NCI-H146 treated with DMSO at 0.1 percent for 48 hours (cell line): ENCODE results near the gene TSPAN4.
A peak's percentile ranks its signal among the peaks of the same experiment; 100 is the strongest.

Experiments
- DNase-seq: peaks from one replicate; lab custom pipeline; 2025; ENCODE audit not compliant: unreplicated experiment; lab: John Stamatoyannopoulos, UW

The TSPAN4 gene

DNA sequence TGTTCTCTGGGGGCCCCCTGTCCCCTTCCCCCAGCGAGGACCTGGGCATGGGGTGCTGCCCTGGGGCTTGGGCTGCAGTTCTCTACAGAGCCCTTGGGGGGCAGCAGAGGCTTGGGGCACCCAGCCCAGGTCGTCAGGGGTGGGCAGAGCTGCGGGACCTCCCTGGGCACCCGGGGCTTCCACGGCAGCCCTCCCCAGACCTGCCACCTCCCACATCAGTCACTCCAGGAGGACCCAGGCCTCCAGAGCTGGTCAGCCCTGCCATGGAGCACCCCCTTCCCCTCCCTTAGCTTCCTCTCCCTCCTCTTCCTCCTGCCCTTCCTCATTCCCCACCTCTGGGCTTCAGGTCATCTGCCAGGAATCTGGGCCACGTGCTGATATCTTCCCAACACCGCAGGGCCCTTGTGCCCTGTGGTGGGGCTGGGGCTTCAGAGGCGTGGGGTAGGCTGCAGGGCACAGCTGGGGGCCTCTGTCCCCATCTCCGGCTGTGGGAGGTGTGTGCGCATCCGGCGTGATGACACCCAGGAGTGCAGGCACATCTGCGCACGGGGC lies 5.8 kb downstream of the TSPAN4 start:
- no peak for DNase-seq

DNA sequence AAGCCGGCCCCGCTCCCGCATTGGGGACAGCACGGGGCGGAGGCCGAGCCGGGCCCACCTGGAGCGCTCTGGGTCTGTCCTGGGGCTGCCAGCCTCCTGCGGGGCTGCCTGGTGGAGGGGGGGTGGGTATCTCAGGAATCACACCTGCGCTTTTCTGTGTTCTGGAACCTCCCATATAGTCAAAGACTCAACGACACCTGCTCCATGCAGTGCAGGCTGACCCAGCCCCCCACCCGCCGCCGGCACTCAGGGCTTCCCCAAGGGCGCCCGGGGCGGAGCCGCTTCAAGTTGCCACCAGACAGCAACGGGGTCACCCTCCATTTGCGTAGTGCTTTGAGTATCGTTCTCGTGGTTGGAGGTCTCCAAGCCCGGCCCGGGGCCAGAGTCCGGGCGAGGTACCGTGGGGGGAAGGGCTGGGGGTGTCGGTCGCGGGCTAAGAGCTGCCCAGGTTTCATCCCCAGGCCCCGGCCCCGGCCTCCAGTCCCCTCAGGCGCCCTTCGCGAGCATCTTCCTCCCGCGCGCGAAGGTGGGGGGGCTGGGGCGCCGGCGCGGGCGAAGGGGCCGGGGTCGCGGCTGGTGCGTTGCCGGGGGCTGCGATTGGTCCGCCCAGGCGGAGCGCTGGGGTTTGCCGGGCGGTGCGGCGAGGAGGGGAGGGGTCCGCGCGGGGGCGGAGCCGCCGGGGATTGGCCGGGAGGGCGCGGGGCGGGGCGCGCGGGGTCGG lies 6.6 kb downstream of the TSPAN4 start:
- peak; percentile 35 for DNase-seq

DNA sequence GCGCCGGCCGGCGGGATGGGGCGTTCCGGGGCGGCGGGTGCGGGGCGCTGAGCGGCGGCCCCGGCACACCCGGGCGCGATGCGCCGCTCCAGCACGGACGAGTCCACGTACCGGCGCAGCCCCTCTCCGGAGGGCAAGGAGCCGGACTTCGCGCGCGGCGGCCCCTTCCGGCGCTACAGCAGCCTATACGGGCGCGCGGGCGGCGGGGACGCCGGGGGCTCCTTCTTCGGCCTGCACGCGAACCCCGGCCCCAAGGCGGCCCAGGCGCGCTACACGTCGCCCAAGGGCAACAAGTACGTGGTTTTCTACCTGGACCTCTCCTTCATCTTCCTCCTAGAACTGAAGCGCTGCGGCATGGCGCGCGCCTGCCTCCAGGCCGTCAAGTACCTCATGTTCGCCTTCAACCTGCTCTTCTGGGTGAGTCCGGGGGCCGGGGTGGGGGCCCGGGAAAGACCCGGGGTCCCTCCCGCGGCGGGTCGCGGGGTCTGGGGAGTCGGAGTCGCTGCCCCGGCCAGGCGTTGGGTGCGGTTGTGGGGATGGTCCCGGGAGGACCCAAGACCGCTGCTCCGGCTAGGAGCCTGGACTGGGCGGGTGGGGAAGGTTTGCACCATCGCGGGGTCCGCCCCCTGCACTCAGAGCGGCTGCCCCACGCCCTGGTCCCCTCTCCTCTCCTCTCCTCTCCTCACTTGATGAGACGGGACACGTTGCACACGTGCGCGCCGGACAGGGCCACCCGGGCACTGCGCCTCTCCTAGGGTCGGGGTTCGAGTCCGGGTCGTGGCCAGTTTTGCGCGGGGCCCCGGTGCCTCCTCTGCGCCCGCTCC lies 7.5 kb downstream of the TSPAN4 start:
- no peak for DNase-seq

DNA sequence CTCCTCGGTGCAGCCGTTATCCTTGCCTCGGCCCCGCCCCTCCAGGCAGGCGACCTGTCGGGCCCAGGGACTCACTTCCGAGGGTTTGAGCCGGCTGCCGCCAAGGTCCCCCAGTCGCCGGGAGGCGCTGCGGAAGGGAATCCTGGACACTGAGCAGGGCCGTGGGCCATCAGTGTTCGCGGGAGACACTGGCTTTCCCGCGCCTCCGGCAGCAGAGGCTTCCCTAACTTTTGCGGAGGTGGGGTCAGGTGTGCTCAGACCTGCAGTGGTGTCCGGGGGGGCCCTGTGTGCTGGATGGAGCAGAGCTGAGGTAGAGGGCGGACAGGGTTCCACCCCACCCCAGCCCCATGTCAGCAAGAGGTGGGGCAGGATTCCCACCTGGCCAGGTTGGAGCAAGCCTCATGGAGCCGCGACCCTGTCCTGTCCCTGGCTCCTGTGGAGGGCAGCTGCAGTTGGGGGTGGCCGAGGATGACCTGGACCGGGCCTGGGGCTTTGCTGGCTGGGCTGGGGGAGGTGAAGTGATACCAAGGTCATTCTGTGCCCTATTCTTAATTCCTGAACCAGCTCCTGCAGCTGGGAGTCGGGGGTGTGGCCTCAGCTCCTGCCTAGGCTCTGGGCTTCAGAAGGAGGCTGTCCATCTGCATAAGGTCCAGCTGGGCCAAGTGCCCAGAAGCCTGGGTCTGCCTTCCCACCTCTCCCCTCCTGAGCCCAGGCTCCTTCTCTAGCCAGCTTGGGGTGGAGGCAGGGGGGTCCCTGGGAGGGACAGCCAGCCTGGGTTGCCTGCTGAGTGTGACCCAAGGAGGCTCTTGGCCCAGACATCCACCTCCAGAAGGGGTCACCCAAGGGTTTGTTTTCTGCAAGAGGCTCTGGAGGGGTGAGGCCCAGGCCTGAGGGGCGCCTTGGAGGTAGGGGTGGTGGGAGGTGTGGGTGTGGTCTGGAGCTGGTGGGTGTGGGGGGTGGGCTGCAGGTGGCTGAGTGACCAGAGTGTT lies 8.4 kb downstream of the TSPAN4 start:
- no peak for DNase-seq

DNA sequence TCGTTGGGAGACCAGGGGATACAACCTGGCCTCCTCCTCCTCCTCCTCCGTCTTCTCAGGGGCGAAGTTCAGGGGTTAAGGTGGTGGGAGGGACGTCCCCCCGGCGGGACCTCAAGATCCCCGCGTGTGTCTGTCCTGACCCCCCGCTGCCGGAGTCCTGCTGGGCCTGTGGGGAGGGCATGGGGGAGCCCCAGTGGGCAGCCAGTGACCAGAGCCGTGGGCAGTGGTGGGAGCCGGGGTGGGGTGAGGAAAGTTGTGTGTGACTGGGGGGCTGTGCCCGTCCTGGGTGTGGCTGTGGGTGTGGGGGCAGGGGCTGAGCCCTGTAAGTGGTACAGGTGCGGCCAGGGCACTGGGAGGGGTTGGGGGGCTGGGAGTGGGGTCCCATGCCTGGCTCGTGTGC lies 10.1 kb downstream of the TSPAN4 start:
- no peak for DNase-seq

DNA sequence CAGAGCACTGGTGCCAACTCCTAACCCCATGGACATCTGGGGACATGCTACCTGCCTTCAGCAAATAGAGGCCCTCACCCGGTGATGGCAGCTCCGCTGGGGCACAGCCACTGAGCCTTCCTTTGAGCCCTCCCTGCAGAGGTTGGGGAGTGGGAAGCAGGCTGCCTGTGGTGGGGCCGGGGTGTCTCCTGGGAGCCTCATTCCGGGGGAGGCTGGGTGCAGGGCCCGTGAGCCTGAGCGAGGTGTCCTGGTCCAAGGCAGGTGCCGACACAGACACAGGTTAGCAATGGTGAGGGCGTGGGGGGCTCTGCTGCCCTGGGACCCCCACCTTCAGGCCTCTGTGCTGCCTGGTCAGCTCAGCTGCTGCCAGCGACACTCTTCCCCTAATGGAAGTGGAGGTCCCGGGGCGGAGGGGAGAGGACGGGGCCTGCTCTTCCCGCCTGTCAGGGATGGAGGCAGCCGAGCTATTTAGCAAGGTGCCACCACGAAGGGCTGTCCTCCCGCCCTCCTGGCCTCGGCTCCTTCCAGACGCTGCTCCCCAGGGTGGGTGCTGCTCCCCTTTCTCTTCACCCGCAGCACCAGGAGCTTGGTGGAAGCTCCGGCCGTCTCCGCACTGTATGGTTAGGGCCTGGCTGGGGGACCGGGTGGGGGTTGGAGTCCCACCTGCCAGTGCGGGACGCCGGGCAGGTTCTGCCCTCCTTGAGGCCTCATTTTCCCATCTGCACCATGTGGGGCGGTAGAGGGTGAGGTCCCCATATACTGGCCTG lies 11.2 kb downstream of the TSPAN4 start:
- DNase-seq: no peak

DNA sequence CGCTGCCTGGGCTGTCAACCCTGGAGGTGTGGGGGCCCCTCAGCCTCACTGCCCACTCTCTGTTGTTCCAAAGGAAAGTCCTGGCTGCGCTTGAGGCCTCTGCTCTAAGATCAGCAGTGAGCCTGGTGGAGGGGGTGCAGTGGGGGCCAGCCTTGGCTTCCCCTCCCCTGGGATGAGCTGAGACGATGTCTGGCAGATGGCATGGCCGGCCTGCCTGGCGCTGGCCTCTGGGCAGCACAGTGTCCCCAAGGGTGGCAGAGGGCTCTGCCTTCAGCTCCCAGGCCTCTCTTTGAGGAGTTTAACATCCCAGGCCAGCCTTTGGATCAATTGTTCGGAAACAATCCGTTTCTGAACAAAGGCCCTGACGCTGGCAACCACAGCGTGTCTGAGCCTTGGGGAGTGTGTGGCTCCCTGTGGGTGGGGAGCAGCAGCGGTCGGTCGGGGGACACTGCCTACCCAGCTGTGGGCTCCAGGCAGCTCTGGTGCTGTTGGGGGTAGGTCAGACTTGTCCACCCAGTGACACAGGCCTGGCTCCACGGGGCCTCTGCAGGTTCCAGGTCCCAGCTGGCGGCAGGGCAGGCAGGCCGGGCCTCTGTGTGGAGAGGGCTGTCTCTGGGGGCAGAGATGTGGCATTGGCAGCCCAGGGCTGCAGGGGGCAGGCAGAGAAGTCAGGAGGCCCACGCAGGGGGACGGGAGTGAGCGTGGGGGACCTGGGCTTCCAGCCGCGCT lies 12.1 kb downstream of the TSPAN4 start:
- DNase-seq: no peak

DNA sequence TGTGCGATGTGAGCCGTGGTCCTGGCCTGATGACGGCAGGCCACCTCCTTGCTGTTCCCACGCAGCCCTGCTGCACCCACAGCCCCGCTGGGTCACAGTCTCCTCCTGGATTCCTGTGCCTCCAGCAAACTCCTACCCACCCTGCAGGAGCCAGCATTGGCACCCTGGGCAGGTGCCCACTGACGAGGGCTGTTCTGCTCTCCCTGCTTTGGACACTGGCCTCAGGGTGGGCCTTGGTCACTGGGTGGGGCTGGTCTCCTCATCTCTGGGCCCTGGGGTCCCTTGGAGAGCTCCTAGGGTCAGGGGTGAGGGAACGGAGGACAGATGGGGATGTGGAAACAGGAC lies 12.7 kb downstream of the TSPAN4 start:
- no peak for DNase-seq

DNA sequence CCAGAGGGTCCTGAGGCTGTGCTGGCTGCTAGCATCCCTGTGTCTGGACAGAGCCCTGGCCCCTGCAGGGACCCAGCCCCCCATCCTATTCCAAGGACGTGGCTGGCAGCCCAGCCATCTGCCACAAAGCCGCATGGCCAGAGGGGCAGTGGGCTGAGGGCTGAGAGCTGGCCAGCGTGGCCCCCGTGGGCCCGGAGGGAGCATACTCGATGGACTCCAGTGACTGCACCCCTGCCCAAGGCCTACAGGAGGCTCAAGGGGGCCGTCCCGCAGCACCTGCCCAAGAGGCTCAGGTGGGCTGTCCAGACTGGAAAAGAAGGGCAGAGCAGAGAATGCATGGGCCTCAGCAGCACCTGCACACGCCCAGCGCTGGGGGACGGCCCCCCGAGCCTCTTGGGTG lies 13.1 kb downstream of the TSPAN4 start:
- DNase-seq: no peak

DNA sequence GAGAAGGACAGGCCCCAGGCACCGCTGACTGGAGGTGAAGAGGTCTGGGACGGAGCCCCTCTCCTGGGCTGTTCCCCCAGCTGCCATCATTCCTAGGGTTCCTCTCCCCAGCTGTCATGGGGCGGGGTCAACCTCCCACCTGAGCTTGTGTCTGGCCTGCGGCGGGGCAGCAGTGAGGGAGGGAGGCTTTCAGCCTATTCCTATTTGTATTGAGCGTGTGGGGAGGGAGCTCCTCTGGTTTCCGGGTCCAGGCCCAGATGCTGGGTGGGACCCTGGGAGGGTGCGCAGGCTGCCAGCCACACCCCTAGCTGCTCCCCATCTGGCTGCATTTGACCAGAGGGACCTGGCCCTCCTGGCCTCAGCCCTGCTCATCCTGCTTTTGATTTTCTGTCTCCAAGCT lies 13.7 kb downstream of the TSPAN4 start:
- no peak for DNase-seq

DNA sequence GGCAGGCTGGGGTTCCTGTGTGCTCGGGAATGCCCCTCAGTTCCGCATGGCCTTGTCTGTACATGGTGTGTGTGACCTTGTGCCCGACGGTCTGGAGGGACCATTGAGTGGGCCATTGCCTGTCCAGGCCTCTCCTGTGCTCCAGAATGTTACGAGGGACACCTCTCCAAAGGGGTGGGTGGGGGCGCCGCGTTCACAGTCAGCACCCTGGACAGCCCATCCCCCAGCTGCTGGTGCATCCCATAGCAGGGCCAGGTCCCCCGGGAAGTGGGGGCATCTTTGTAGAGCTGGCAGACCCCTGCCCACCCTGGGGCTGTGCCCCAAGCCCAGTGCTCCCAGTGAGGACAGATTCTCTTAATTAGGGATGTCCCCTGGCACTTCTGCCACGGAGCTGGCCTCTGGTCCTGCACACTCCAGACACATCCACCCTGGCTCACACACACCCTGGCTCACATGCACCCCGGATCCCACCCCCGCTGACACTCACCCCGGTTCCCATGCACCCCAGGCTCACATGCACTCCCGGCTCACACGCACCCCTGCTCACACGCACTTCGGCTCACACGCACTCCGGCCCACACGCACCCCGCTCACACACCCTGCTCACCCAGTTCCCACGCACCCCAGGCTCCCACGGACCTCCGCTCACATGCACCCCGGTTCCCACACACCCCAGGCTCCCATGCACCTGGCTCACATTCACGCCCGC lies 15.6 kb downstream of the TSPAN4 start:
- DNase-seq: no peak

DNA sequence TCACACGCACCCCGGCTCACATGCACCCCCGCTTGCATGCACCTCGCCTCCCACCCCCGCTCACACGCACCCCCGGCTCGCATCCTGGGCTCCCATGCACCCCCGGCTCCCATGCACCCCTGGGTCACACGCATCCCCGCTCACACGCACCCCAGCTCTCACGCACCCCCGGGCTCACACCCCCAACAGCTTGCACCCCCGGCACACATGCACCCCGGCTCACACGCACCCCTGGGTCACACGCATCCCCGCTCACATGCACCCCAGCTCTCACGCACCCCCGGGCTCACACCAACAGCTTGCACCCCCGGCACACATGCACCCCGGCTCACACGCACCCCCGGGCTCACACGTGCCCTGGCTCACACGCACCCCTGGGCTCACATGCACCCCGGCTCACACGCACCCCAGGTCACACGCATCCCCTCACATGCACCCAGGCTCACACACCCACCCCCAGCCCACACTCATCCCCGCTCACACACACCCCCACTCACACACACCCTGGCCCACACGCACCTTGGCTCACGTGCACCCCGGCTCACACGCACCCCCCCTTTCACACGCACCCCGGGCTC lies 16.2 kb downstream of the TSPAN4 start:
- no peak for DNase-seq

DNA sequence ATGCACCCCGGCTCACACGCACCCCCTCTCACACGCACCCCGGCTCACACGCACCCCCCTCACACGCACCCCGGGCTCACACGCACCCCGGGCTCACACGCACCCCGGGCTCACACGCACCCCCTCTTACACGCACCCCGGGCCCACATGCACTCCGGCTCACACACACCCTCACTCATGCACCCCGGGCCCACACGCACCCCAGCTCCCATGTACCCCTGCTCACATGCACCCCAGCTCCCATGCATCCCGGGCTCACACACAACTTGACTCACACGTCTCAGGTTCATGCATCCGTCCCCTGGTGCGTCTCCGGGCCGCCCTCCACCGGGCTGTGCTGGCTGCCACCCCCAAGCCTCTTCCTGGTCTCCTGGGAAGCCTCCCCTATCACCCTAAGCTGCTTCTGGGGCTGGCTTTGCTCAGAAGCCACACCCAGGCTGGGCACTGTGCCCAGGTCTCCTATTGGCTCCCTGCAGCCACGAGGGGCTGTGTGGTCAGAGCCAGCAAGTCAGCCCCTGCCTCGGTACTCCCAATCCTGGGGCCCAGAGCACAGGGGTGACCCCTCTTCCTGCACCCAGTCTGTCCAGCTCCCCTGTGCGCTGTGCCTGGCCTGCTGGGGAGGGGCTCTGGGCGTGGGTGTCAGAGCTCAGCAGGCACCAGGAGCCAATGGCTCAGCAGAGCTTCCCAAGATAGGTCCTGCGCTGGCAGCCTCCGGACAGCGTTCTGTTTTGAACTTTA lies 16.9 kb downstream of the TSPAN4 start:
- no peak for DNase-seq

DNA sequence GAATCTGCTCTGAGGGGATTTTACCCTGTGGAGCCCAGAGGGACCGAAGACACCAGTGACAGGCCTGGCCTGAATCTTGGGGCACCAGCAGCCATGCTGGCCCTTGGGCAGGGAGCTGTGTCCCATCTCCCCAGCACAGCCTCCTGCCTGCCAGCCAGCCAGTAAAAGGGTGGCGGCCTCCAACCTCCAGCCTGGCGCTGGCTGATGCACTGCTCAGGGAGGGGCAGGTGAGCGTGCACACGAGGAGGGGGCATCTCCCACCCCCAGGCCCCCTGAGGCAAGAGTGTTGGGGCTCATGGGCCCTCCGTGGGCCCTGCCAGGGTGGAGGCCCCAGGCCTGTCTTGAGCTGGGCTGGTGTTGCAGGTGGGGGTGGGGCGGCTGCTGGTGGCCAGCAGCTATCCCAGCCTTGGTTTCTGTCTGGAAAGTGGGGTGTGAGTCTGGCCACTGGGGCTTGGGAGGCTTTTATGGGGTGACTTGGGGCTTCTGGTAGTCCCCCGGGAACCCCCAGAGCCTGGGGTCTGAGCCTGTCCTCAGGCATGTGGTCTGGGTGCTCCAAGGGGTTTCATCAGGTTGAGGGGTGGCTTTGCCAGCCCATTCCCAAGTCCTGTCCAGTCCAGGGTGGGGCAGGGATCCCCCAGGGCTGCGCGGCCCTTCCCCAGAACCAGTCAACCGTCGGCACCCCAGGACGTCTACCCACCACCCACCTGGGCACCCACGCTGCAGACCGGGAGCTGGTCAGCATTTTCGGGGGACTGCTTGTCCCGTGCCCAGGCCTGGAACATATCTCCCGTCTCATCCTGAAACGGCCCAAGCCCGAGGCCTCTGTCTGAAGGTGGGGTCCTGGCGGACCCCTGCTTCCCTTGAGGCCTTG lies 17.8 kb downstream of the TSPAN4 start:
- DNase-seq: no peak

DNA sequence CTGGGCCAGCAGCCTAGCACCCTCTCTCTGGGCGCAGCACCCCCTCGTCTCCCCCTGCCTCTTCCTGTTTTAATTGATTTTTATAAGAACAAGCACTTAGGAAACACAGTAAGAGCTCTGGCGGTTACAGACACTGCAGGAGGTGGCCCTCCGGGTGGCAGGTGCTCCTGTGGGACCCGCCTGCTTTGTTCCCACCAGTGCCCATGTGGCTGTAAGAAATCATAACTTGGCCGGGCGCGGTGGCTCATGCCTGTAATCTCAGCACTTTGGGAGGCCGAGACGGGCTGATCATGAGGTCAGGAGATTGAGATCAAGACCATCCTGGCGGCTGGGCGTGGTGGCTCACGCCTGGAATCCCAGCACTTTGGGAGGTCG lies 18.4 kb downstream of the TSPAN4 start:
- DNase-seq: peak; percentile 11

DNA sequence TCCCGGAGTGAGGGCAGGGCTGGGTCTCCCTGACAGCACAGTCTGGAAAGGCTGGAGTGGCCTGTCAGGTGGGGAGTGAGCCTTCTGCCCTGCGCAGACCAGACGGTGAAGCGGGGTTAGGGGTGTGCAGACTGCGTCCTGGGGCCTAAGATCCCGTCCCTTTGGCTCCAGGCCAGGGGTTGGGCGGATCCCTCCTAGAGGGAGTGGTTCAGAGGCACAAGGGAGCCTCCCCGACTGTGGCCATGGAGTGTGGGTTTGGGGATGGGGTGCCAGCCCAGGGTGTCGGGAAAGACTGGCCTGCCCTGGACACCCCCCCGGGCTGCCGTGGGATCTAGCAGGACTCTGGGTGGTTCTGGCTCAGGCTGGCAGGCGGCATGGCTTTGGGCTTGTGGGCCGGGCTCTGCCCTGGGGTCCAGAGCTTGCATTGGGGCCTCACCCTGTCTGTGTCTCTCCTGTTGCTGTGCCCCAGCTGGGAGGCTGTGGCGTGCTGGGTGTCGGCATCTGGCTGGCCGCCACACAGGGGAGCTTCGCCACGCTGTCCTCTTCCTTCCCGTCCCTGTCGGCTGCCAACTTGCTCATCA lies 19.5 kb downstream of the TSPAN4 start:
- no peak for DNase-seq

DNA sequence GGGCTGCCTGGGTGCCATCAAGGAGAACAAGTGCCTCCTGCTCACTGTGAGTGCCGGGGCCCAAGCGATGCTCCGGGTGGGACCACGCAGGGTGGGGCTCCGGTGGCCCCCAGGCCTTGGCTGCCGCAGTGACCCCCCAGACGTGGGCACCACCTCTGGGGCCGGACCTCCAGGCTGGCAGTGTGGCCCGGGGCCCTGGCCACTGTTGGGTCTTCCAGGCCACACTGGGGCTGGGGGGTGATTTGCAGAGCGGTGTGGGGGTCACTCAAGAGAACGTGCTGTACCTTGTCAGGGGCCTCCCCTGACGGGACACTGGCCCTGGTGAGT lies 20.0 kb downstream of the TSPAN4 start:
- DNase-seq: no peak
